GM23248 (cell line): ENCODE data around the gene CASK.

Experiments used
- EZH2 ChIP-seq: fragments of 200-600 bp; sonication (generic); IDR thresholded peaks from 2 replicates; pipeline ENCODE4 v1.6.1; 2018; ENCODE audit warnings: antibody characterized with exemption, mild to moderate bottlenecking; ENCODE audit not compliant: insufficient read depth, poor library complexity, severe bottlenecking
- EZH2phosphoT487 ChIP-seq: fragments of 200-600 bp; sonication (generic); IDR thresholded peaks from 2 replicates; pipeline ENCODE4 v1.6.1; 2018; ENCODE audit warnings: antibody characterized with exemption, moderate library complexity, mild to moderate bottlenecking, low read depth; ENCODE audit not compliant: insufficient read depth

DNA sequence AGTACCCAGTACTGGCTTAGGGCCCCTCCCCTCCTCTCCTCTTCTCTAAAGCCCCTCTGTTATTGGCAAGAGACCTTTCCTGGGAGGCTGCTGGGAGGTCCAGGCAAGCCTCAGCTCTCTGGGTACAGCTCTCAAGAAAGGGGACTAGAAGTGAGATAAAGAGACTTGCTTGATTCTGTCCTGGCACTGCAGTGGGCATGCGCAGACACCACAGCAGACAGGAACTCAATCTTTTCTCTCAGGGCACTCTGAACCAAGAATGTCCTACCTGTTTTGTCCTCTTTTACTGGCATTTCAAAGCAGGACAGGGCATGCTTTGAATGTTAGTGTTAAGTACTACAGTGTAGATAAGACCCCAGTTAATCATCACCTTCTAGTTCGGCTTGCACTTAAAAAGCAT, 401.3 kb downstream of the CASK start:
- no peak for TF ChIP-seq EZH2phosphoT487
- TF ChIP-seq EZH2 = no peak
